ENCODE results near the gene DCHS2.
A peak's percentile ranks its signal among the peaks of the same experiment; 100 is the strongest.

DCHS2 gene

GRCh38 chr4:154184238-154184637 is 307.4 kb downstream of the DCHS2 start:
- Histone ChIP-seq H3K27ac (ENCODE audit: low read depth, low read length) (no peak overlapping the region), H3K9ac (ENCODE audit: low read length) (no peak overlapping the region), H3K4me3 (ENCODE audit: low read depth, low read length) (no peak overlapping the region), H3K4me2 (ENCODE audit: low read length) (no peak overlapping the region), H3K9me3 (ENCODE audit: insufficient read depth, low read depth, low read length) (no peaks in the 10 kb centered on the region), H3K4me1 (ENCODE audit: control insufficient read depth in 1 of 2, insufficient read depth in 2 of 2, low read length in 2 of 2) (no peaks in the 10 kb centered on the region), H2BK12ac (ENCODE audit: low read length) (no peak overlapping the region), H2AK5ac (ENCODE audit: low read length) (no peak overlapping the region), H4K8ac (ENCODE audit: low read depth, low read length) (no peak overlapping the region), H3K79me1 (ENCODE audit: low read length) (no peaks in the 10 kb centered on the region), H3K36me3 (ENCODE audit: control insufficient read depth in 1 of 2, insufficient read depth in 2 of 2, low read length in 2 of 2) (no peaks in the 10 kb centered on the region), H3K14ac (ENCODE audit: low read length) (no peak overlapping the region), H3K23ac (ENCODE audit: low read length) (no peak overlapping the region), H4K91ac (ENCODE audit: low read depth, low read length) (no peak overlapping the region), H3K18ac (ENCODE audit: low read length) (no peak overlapping the region), H2BK120ac (ENCODE audit: insufficient read depth, low read length, poor library complexity) (no peak overlapping the region), H3K79me2 (ENCODE audit: control insufficient read depth, insufficient read depth, low read length, poor library complexity) (no peaks in the 10 kb centered on the region), H3K27me3 (ENCODE audit: insufficient read depth, low read length) (no peaks in the 10 kb centered on the region), H4K12ac (ENCODE audit: low read depth, low read length) (no peak overlapping the region), H2AFZ (ENCODE audit: insufficient read depth, low read length, poor library complexity) (no peak overlapping the region), H3K4ac (ENCODE audit: low read depth, low read length) (no peak overlapping the region), H2BK5ac (ENCODE audit: low read depth, low read length, poor library complexity) (no peak overlapping the region)
- peak in 1 of 2 donors; percentile 14 for DNase-seq
- no CpG with 5 or more reads among the region's 6 CpGs for WGBS (ENCODE audit: extremely low coverage, insufficient coverage, insufficient read length)

DNA sequence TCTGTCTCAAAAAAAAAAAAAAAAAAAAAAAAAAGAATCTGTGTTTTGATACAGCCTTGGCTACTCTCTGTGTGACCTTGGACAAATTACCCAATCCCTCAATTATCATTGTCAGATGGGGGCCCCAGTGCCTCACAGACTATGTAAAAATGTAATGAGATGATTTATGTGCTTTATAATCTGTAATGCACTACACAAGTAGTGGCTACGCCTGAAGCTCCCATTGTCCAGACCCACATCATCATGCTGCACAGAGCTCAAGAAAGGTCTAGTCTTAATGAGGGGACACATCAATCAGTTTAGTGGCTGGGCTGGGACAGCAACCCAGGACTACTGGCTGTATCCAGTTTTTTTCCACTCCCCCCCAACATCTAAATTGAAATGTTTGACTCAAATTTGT is 308.3 kb downstream of the DCHS2 start:
- Histone ChIP-seq H4K12ac (ENCODE audit: low read depth, low read length) (no peak overlapping the region), H4K8ac (ENCODE audit: low read depth, low read length) (no peak overlapping the region), H3K18ac (ENCODE audit: low read length) (no peak overlapping the region), H2BK120ac (ENCODE audit: insufficient read depth, low read length, poor library complexity) (no peak overlapping the region), H3K4me1 (ENCODE audit: control insufficient read depth in 1 of 2, insufficient read depth in 2 of 2, low read length in 2 of 2) (no peaks in the 10 kb centered on the region), H3K9ac (ENCODE audit: low read length) (no peak overlapping the region), H2AFZ (ENCODE audit: insufficient read depth, low read length, poor library complexity) (no peak overlapping the region), H3K14ac (ENCODE audit: low read length) (no peak overlapping the region), H3K79me1 (ENCODE audit: low read length) (no peaks in the 10 kb centered on the region), H3K27ac (ENCODE audit: low read depth, low read length) (no peak overlapping the region), H3K23ac (ENCODE audit: low read length) (no peak overlapping the region), H3K79me2 (ENCODE audit: control insufficient read depth, insufficient read depth, low read length, poor library complexity) (no peaks in the 10 kb centered on the region), H2AK5ac (ENCODE audit: low read length) (no peak overlapping the region), H3K36me3 (ENCODE audit: control insufficient read depth in 1 of 2, insufficient read depth in 2 of 2, low read length in 2 of 2) (no peaks in the 10 kb centered on the region), H3K27me3 (ENCODE audit: insufficient read depth, low read length) (no peaks in the 10 kb centered on the region), H2BK5ac (ENCODE audit: low read depth, low read length, poor library complexity) (no peak overlapping the region), H4K91ac (ENCODE audit: low read depth, low read length) (no peak overlapping the region), H2BK12ac (ENCODE audit: low read length) (no peak overlapping the region), H3K4ac (ENCODE audit: low read depth, low read length) (no peak overlapping the region), H3K9me3 (ENCODE audit: insufficient read depth, low read depth, low read length) (no peaks in the 10 kb centered on the region), H3K4me2 (ENCODE audit: low read length) (no peak overlapping the region), H3K4me3 (ENCODE audit: low read depth, low read length) (no peak overlapping the region)
- WGBS (ENCODE audit: extremely low coverage, insufficient coverage, insufficient read length): no CpG with 5 or more reads among the region's 1 CpG
- DNase-seq: no peak
